HFF-Myc (cell line): ENCODE data around the gene UBE2Q2.
"Not testable (repeated sequence)": the region's sequence is repeated elsewhere in the genome, so short reads cannot be mapped to it uniquely, and the experiment has no call there.

Experiments used
- DNase-seq: peaks from one replicate; pipeline ENCODE4 v3.0.0-alpha.2; 2011; ENCODE audit warnings: low read depth; ENCODE audit errors: extremely low read depth
- H3K4me3 ChIP-seq: replicated peaks from 2 replicates; pipeline ENCODE4 v1.5.1; 2011; ENCODE audit warnings: low read depth, mild to moderate bottlenecking, control low read depth, low read length
- CTCF ChIP-seq: IDR thresholded peaks from 2 replicates; pipeline ENCODE4 v1.5.1; 2012; ENCODE audit warnings: mild to moderate bottlenecking, low read depth, low read length, control low read depth; ENCODE audit errors: missing control alignments

The UBE2Q2 gene

GRCh38 chr15:75840659-75841058 lies 2.6 kb upstream of the UBE2Q2 start:
- DNase-seq: peak; percentile 39
- H3K4me3 ChIP-seq: no peak overlapping the region
- no peak for TF ChIP-seq CTCF

GRCh38 chr15:75841626-75842025 lies 1.6 kb upstream of the UBE2Q2 start:
- no peak overlapping the region for H3K4me3 ChIP-seq
- no peak for TF ChIP-seq CTCF
- no peak for DNase-seq

- TF ChIP-seq CTCF: no peak
- DNase-seq: no peak
- peak overlapping the region; percentile 92 for H3K4me3 ChIP-seq
These were observed 683 bp downstream of the UBE2Q2 start for GRCh38 chr15:75843678-75844581.

GRCh38 chr15:75844629-75845335 lies 1.5 kb downstream of the UBE2Q2 start:
- no peak for TF ChIP-seq CTCF
- peak overlapping the region; percentile 92 for H3K4me3 ChIP-seq
- no peak for DNase-seq

GRCh38 chr15:75849167-75849566 lies 5.9 kb downstream of the UBE2Q2 start:
- DNase-seq: no peak
- no peak overlapping the region for H3K4me3 ChIP-seq

GRCh38 chr15:75850708-75851107 lies 7.5 kb downstream of the UBE2Q2 start:
- TF ChIP-seq CTCF: no peak
- no peak for DNase-seq
- H3K4me3 ChIP-seq: no peak overlapping the region

More at GRCh38 chr15:75849167-75849566, 5.9 kb downstream of the UBE2Q2 start:
- no peak for TF ChIP-seq CTCF

- not testable (repeated sequence) for DNase-seq, H3K4me3 ChIP-seq
These were observed 8.3 kb downstream of the UBE2Q2 start for GRCh38 chr15:75851566-75851965.
